Stimulated activated naive CD8-positive, alpha-beta T cell treated with anti-CD3 and anti-CD28 coated beads, Interleukin-15, Interleukin-2, amounts not matched to agents 100 ng/mL and 50 ng/mL, for 24 hours (primary cell): ENCODE data around the gene MRRF.
"Not testable (repeated sequence)": the region's sequence is repeated elsewhere in the genome, so short reads cannot be mapped to it uniquely, and the experiment has no call there.

ENCODE experiments used
- H3K27ac Mint-ChIP-seq: one replicate; pipeline ENCODE4 v1.8.0; 2021; ENCODE audit warnings: mild to moderate bottlenecking, mixed read lengths
- H3K27me3 Mint-ChIP-seq: one replicate; pipeline ENCODE4 v1.8.0; 2021; ENCODE audit warnings: mixed read lengths
- H3K36me3 Mint-ChIP-seq: one replicate; pipeline ENCODE4 v1.8.0; 2021; ENCODE audit warnings: low read depth, mixed read lengths
- H3K4me1 Mint-ChIP-seq: one replicate; pipeline ENCODE4 v1.8.0; 2021; ENCODE audit warnings: low read depth, mixed read lengths
- H3K4me3 Mint-ChIP-seq: one replicate; pipeline ENCODE4 v1.8.0; 2021; ENCODE audit warnings: mild to moderate bottlenecking, mixed read lengths
- H3K9me3 Mint-ChIP-seq: one replicate; pipeline ENCODE4 v1.8.0; 2021; ENCODE audit warnings: mixed read lengths

The MRRF gene

DNA sequence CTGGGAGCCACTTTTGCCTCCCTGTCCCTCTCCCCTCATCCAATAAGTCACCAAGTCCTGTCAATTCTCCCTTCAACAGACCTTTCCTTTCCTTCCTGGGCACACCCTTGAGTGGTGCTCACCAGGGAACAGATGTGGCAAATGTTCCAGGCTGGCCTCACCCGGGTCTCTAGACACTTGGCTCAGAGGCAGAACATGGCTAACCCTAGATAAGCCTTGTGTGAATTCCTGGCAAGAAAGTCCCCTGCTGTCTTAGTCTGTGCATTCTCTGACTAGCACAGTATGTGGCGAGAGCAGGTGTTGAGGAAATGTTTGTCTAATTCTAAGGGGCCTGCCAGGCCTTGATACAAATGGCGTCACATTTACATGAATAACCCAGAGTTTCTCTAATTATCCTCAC lies 64.9 kb downstream of the MRRF start:
- no peaks in the 10 kb centered on the region for H3K9me3 Mint-ChIP-seq
- H3K27ac Mint-ChIP-seq, result peak overlapping the region; percentile 32

DNA sequence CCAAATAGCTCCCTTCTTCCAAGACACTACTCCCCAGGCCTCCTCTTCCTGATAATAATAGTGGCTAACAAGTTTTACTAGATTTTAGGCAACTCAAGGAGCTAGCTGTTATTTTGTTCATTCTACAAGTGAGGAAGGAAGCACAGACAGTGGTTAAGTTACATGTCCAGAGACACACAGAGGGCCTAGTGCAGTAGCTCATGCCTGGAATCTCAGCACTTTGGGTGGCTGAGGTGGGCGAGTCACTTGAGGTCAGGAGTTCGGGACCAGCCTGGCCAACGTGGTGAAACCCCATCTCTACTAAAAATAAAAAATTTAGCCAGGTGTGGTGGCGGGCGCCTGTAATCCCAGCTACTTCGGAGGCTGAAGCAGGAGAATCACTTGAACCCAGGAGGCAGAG lies 65.8 kb downstream of the MRRF start:
- not testable (repeated sequence) for H3K9me3 Mint-ChIP-seq, H3K4me3 Mint-ChIP-seq, H3K27ac Mint-ChIP-seq, H3K4me1 Mint-ChIP-seq, H3K27me3 Mint-ChIP-seq
- H3K36me3 Mint-ChIP-seq, result peaks cover 33% of the 10 kb centered on the region

More for the DNA sequence above, 64.9 kb downstream of the MRRF start:
- H3K27me3 Mint-ChIP-seq, result no peaks in the 10 kb centered on the region
- H3K36me3 Mint-ChIP-seq, result peaks cover 38% of the 10 kb centered on the region
- no peak overlapping the region for H3K4me3 Mint-ChIP-seq
- H3K4me1 Mint-ChIP-seq, result peaks cover 11% of the 10 kb centered on the region

DNA sequence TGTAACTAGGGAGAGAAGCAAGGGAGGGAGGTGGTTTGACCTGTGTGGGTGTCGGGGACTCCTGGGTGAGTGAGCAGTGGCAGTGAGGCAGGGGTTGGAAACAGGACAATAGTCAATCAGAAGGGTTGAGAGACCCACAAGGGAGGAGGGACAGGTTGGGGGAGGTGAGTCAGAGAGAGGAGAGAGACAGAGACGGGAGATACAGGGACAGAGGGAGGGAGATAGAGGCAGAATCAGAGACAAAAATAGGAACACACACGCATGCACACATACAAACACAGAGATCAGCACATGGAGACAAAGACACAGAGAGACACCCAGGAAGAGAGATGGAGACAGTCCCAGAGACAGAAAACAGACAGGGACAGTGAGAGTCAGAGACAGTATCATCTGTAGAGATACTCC lies 66.8 kb downstream of the MRRF start:
- peak overlapping the region; percentile 10 for H3K27ac Mint-ChIP-seq
- no peaks in the 10 kb centered on the region for H3K4me1 Mint-ChIP-seq
- H3K27me3 Mint-ChIP-seq, result no peaks in the 10 kb centered on the region
- no peaks in the 10 kb centered on the region for H3K9me3 Mint-ChIP-seq
- no peak overlapping the region for H3K4me3 Mint-ChIP-seq
- H3K36me3 Mint-ChIP-seq, result peaks cover 29% of the 10 kb centered on the region

GRCh38 chr9:122332083-122332482 lies 67.4 kb downstream of the MRRF start:
- H3K36me3 Mint-ChIP-seq, result peaks cover 26% of the 10 kb centered on the region
- H3K9me3 Mint-ChIP-seq, result no peaks in the 10 kb centered on the region
- no peaks in the 10 kb centered on the region for H3K27me3 Mint-ChIP-seq
- no peaks in the 10 kb centered on the region for H3K4me1 Mint-ChIP-seq
- H3K27ac Mint-ChIP-seq, result no peak overlapping the region
- H3K4me3 Mint-ChIP-seq, result no peak overlapping the region

GRCh38 chr9:122332644-122333043 lies 68.0 kb downstream of the MRRF start:
- no peaks in the 10 kb centered on the region for H3K4me1 Mint-ChIP-seq
- no peaks in the 10 kb centered on the region for H3K9me3 Mint-ChIP-seq
- no peak overlapping the region for H3K4me3 Mint-ChIP-seq
- H3K27me3 Mint-ChIP-seq, result no peaks in the 10 kb centered on the region
- peaks cover 20% of the 10 kb centered on the region for H3K36me3 Mint-ChIP-seq
- no peak overlapping the region for H3K27ac Mint-ChIP-seq

- H3K9me3 Mint-ChIP-seq, result no peaks in the 10 kb centered on the region
- H3K27me3 Mint-ChIP-seq, result no peaks in the 10 kb centered on the region
- H3K27ac Mint-ChIP-seq, result no peak overlapping the region
- H3K4me1 Mint-ChIP-seq, result no peaks in the 10 kb centered on the region
- H3K4me3 Mint-ChIP-seq, result no peak overlapping the region
- peaks cover 14% of the 10 kb centered on the region for H3K36me3 Mint-ChIP-seq
These were observed 68.6 kb downstream of the MRRF start for GRCh38 chr9:122333169-122333808.

DNA sequence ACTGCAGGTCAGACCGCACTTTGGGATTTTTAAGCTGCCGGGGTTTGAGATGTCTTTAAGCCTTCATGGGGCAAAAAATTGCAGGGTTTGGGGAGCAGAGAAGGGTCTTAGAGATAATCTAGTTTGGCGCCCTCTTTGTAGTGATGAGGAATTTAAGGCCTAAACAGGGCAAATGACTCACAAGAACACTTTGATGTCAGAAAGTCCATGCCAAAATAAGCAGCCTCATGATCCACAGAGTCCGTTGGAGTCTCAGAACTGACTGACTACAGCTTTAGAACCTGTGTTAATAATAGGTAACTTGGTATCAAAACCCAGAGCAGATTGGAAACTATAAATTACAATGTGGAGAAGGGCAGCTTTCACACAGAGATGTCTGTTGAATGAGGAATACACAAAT lies 70.2 kb downstream of the MRRF start:
- Mint-ChIP-seq H3K4me3 (no peak overlapping the region), H3K9me3 (no peaks in the 10 kb centered on the region), H3K27ac (no peak overlapping the region), H3K27me3 (no peaks in the 10 kb centered on the region), H3K4me1 (no peaks in the 10 kb centered on the region), H3K36me3 (peaks cover under 1% of the 10 kb centered on the region)

GRCh38 chr9:122336189-122336588 lies 71.5 kb downstream of the MRRF start:
- Mint-ChIP-seq H3K9me3 (no peaks in the 10 kb centered on the region), H3K4me3 (no peak overlapping the region), H3K4me1 (no peaks in the 10 kb centered on the region), H3K27ac (no peak overlapping the region), H3K36me3 (no peaks in the 10 kb centered on the region), H3K27me3 (peaks cover 3% of the 10 kb centered on the region)

DNA sequence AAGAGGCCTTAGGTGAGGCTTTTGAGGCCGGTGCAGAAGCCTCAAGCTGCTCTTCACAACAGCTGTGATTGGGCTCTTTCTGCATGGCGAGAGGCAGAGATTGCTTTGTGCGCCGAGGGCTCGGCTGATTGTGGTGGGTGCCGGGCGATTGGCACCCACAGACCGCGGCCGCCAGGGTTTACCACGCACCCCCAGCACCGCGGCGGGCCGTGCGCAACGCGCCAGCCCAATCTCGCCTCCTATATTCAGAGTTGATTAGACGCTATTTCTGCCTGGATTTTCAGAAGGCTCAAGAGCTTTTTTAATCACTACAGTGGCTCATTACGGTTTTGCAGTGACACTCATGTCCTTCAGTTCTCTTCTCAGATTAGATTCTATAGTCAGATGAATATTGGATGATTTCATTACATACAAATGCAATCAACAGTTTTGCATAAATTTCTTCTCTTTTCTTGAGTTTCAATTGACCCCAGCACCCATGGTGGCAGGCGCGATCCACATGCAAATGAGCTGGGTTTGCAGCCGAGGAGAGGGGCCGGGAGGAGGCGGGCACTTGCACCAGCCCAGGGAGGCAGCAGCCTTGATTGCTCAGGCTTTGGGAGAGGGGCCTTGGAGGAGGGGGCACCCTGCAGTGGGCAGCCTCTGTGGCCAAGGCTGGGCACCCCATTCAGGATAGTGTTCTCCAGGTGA lies 72.3 kb downstream of the MRRF start:
- H3K4me1 Mint-ChIP-seq, result no peaks in the 10 kb centered on the region
- H3K27me3 Mint-ChIP-seq, result peaks cover 3% of the 10 kb centered on the region
- no peak overlapping the region for H3K27ac Mint-ChIP-seq
- no peak overlapping the region for H3K4me3 Mint-ChIP-seq
- H3K9me3 Mint-ChIP-seq, result no peaks in the 10 kb centered on the region
- H3K36me3 Mint-ChIP-seq, result no peaks in the 10 kb centered on the region

DNA sequence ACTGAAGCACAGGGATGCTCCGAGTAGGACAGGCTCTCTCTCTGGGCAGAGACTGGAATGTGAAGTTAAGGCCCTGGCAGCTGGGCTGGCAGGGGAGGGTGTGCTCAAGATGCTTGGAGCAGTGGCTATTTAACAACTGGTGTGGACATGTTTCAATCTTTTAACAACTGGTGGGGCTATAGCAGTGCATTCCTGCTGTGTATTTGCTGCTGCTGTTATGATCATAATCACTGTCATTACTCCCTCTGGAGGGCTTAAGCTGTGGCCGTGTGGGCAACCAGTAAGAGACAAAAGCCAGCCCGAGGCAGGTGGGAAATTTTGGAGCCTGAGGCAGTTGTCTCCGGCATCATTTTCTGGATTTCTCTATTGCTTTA lies 72.9 kb downstream of the MRRF start:
- no peak overlapping the region for H3K27ac Mint-ChIP-seq
- no peaks in the 10 kb centered on the region for H3K36me3 Mint-ChIP-seq
- H3K27me3 Mint-ChIP-seq, result peaks cover 3% of the 10 kb centered on the region

GRCh38 chr9:122338536-122338935 lies 73.9 kb downstream of the MRRF start:
- peaks cover 3% of the 10 kb centered on the region for H3K27me3 Mint-ChIP-seq
- no peak overlapping the region for H3K4me3 Mint-ChIP-seq
- no peak overlapping the region for H3K27ac Mint-ChIP-seq
- H3K4me1 Mint-ChIP-seq, result no peaks in the 10 kb centered on the region
- H3K9me3 Mint-ChIP-seq, result no peaks in the 10 kb centered on the region
- no peaks in the 10 kb centered on the region for H3K36me3 Mint-ChIP-seq

More for the DNA sequence above, 72.9 kb downstream of the MRRF start:
- Mint-ChIP-seq H3K4me3 (no peak overlapping the region), H3K4me1 (no peaks in the 10 kb centered on the region), H3K9me3 (no peaks in the 10 kb centered on the region)

DNA sequence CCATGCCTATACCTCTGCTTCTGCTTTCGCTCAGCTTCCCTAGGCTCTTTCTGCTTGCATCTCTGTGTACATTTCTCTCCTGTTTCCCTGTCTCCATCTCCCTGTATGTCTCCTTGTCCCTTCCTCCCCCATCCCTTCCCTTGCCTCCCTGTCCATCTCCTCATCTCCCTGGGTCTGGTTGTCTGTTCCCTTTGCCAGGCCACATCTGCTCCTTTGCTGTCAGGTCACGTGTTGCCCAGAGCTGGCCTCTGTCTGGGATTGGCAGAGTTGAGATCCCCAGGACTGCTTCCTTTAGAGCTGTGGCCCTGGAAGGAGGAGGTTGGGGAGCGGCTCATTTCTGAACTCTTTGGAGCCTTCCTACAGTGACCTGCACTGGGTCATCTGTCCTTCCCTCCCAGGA lies 74.3 kb downstream of the MRRF start:
- Mint-ChIP-seq H3K27me3 (peaks cover 3% of the 10 kb centered on the region), H3K4me3 (no peak overlapping the region), H3K27ac (no peak overlapping the region), H3K9me3 (no peaks in the 10 kb centered on the region), H3K4me1 (no peaks in the 10 kb centered on the region), H3K36me3 (no peaks in the 10 kb centered on the region)

- Mint-ChIP-seq H3K9me3 (no peaks in the 10 kb centered on the region), H3K27me3 (peaks cover 3% of the 10 kb centered on the region), H3K4me3 (no peak overlapping the region), H3K36me3 (no peaks in the 10 kb centered on the region), H3K4me1 (no peaks in the 10 kb centered on the region), H3K27ac (no peak overlapping the region)
These were observed 74.9 kb downstream of the MRRF start for GRCh38 chr9:122339579-122339978.

DNA sequence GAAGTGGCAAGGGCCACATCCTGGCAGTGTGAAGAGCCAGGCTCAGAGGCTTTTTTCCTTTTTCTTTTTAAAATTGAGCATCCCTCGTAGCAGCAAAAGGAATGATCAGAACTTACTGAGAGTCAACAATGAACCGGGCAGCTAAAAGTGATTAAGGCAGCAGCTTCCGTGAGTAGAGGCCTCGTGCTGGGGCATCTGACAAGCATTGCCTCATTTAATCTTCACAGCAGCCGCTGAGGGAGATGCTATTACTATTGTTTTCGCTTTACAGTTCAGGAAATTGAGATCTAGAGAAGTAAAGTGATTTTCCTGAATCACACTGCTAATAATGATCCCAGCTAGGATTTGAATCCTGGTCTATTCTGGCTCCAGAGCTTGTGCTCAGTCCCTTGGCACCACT lies 75.5 kb downstream of the MRRF start:
- H3K4me3 Mint-ChIP-seq, result no peak overlapping the region
- H3K36me3 Mint-ChIP-seq, result no peaks in the 10 kb centered on the region
- no peaks in the 10 kb centered on the region for H3K9me3 Mint-ChIP-seq
- peaks cover 5% of the 10 kb centered on the region for H3K27me3 Mint-ChIP-seq
- H3K4me1 Mint-ChIP-seq, result no peaks in the 10 kb centered on the region
- no peak overlapping the region for H3K27ac Mint-ChIP-seq

- Mint-ChIP-seq H3K27me3 (peaks cover 19% of the 10 kb centered on the region), H3K36me3 (no peaks in the 10 kb centered on the region)
These were observed 77.8 kb downstream of the MRRF start for GRCh38 chr9:122342323-122343050.

More at GRCh38 chr9:122342323-122343050, 77.8 kb downstream of the MRRF start:
- Mint-ChIP-seq H3K4me1 (peaks cover 4% of the 10 kb centered on the region), H3K9me3 (no peaks in the 10 kb centered on the region), H3K27ac (no peak overlapping the region), H3K4me3 (no peak overlapping the region)
